Panc1 (cell line): ENCODE measurements around the gene DPH2.

Experiments
- CTCF ChIP-seq: fragments of 450-650 bp; IDR thresholded peaks from 2 replicates; pipeline ENCODE4 v1.5.1; 2017; ENCODE audit warnings: mild to moderate bottlenecking
- POLR2AphosphoS5 ChIP-seq: IDR thresholded peaks from 2 replicates; pipeline ENCODE4 v1.6.1; 2012; ENCODE audit warnings: mild to moderate bottlenecking, low read depth, low read length, moderate library complexity
- SIN3A ChIP-seq: IDR thresholded peaks from 2 replicates; pipeline ENCODE4 v1.6.1; 2012; ENCODE audit warnings: low read depth, mild to moderate bottlenecking, low read length, moderate library complexity, borderline replicate concordance; ENCODE audit not compliant: insufficient read depth

DNA sequence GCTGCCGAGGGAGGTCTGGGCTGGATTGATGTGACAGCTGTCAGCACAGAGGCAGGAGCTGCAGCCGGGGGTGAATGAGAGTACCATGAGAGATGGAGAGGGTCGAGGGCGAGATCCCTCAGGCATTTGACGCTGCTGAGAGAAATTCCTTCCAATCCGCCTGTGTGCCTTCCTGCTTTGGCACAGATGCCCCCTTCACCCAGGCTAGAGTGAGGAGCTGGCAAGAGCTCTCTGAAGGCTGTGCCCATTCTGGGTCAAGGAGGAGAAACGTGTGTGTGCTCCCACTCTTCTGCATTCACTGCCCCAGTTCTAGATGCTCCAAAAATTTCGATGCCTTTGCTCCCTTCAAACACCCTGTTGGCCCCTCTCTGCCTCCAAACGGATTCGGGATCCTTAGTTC, 31.4 kb upstream of the DPH2 start:
- TF ChIP-seq CTCF (no peak), SIN3A (no peak), POLR2AphosphoS5 (no peak)
